Subcutaneous adipose tissue (tissue), 4 donors: Measurements from ENCODE around the gene HACL1. TPM values are rescaled to one million over a fixed set of nuclear protein-coding genes. Genes with fewer than 3 reads are reported as not detected.

ENCODE experiments used
- total RNA-seq, 4 donors: library from RNA; depleted of rRNA; stranded (reverse); fragments of >200 nt; gene quantifications; one replicate each; pipeline ENCODE4 v1.1.0, GENCODE V29; 2016
- TF ChIP-seq, protein P1 (sequence below): fragments of 450-650 bp; IDR thresholded peaks from one replicate; pipeline ENCODE4 v1.5.1; 2016; ENCODE audit warnings: low read depth, mild to moderate bottlenecking, control low read depth, antibody characterized with exemption, moderate library complexity

The HACL1 gene
- total RNA-seq, 4 donors from 2014 or later, result 27.1 to 45.8 (median 37.5) TPM

DNA sequence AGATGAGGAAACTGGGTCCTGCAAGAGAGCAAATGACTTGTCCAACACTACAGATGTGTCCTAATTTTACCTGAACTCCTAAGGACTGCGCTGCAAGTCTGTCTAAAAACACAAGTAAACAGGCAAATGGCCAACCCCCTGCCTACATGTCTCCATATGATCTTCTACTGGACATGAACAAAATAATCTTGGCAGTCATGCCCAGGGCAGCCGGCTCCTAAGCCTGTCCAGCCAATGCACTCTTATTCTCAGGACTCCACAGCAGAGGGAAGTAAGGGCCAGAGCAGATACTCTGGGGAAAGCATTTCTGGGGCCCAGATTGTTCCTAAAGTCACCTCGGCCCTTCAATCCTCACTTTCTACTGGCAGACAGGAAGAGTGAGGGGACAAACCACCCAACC lies 90.2 kb downstream of the HACL1 start:
- TF ChIP-seq, protein P1, sequence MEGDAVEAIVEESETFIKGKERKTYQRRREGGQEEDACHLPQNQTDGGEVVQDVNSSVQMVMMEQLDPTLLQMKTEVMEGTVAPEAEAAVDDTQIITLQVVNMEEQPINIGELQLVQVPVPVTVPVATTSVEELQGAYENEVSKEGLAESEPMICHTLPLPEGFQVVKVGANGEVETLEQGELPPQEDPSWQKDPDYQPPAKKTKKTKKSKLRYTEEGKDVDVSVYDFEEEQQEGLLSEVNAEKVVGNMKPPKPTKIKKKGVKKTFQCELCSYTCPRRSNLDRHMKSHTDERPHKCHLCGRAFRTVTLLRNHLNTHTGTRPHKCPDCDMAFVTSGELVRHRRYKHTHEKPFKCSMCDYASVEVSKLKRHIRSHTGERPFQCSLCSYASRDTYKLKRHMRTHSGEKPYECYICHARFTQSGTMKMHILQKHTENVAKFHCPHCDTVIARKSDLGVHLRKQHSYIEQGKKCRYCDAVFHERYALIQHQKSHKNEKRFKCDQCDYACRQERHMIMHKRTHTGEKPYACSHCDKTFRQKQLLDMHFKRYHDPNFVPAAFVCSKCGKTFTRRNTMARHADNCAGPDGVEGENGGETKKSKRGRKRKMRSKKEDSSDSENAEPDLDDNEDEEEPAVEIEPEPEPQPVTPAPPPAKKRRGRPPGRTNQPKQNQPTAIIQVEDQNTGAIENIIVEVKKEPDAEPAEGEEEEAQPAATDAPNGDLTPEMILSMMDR, result no peak

Other genes starting within 250 kb of the HACL1 start
- gene METTL6, start 174.0 kb downstream of the HACL1 start, total RNA-seq, result 10 to 100 TPM in 3 of 4 donors, 1 to 10 TPM in 1; 6.0 to 15.8 (median 13.1) TPM
- 10 to 100 TPM; 18.5 to 33.4 (median 21.6) TPM for gene EAF1, start 174.0 kb downstream of the HACL1 start, total RNA-seq
- 1 to 10 TPM; 2.0 to 5.1 (median 3.5) TPM for gene COLQ, start 79.9 kb downstream of the HACL1 start, total RNA-seq
- gene BTD, start 176 bp upstream of the HACL1 start, total RNA-seq, result 10 to 100 TPM; 44.3 to 87.6 (median 58.7) TPM
- gene ANKRD28, start 196.4 kb upstream of the HACL1 start, total RNA-seq, result 100 to 1,000 TPM in 3 of 4 donors, 10 to 100 TPM in 1; 66.5 to 130 (median 123) TPM